HCT116 (cell line): Measurements from ENCODE around the gene OTOP2. TPM values are rescaled to one million over a fixed set of nuclear protein-coding genes. Genes with fewer than 3 reads are reported as not detected.
"Not testable (repeated sequence)": the region's sequence is repeated elsewhere in the genome, so short reads cannot be mapped to it uniquely, and the experiment has no call there.

Source experiments
- ATAC-seq: fragments of 200-7000 bp; cut with Tn5 transposase; 2 replicates; pipeline ENCODE4 v1.9.1; 2020; ENCODE audit warnings: mild to moderate bottlenecking, moderate library complexity
- BruUV-seq: library from RNA; stranded (reverse); fragments of 400-500 nt; replicated peaks from 2 replicates; lab custom pipeline; 2021; lab: Mats Ljungman, UMichigan
- CTCF ChIA-PET: fragments of 300-600 bp; sonication (Branson Sonifier 250); formaldehyde crosslinking; loops from one replicate; lab custom pipeline; 2021; ENCODE audit warnings: antibody characterized with exemption; lab: Charles Lee
- POLR2A ChIA-PET: fragments of 300-600, 350-600 bp; sonication (Branson Sonifier 250); formaldehyde crosslinking; loops from one replicate; lab custom pipeline; 2021; ENCODE audit warnings: antibody characterized with exemption; lab: Charles Lee
- RAD21 ChIA-PET, 2 experiments: fragments of 300-600 bp; sonication (Branson Sonifier 250); formaldehyde crosslinking; loops; one replicate each; lab custom pipeline; 2023; ENCODE audit warnings: low total read pairs in 2 of 2; ENCODE audit not compliant: uncharacterized antibody in 2 of 2, unreplicated experiment in 2 of 2, low non-redundant PET in 1 of 2; lab: Charles Lee
- DNase-seq: peaks from one replicate; pipeline ENCODE4 v3.0.0-alpha.2; 2010; ENCODE audit warnings: low read depth, low spot score
- H2AFZ ChIP-seq: fragments of 200-600 bp; shearing (Covaris generic), sonication (generic); 2 replicates; pipeline ENCODE4 v1.6.1; 2017; ENCODE audit warnings: low read depth, mixed run types, mixed read lengths, antibody characterized with exemption, low read length; ENCODE audit not compliant: poor library complexity, severe bottlenecking
- H3K27ac ChIP-seq: 2 replicates; pipeline ENCODE4 v1.5.1; 2012; ENCODE audit warnings: low read depth, low read length
- H3K27me3 ChIP-seq: fragments of 200-600 bp; sonication (generic); 2 replicates; pipeline ENCODE4 v1.6.1; 2016; ENCODE audit warnings: mixed run types, low read length, mixed read lengths; ENCODE audit not compliant: insufficient read depth
- H3K36me3 ChIP-seq, 2 experiments: fragments of 200-500 bp in 1 of 2; fragments of 200-600 bp in 1 of 2; sonication (Bioruptor generic) in 1 of 2; sonication (generic) in 1 of 2; 2 replicates each; pipeline versions ENCODE4 v1.5.1 to v1.6.1; 2014 to 2016; ENCODE audit warnings: low read length in 2 of 2, inconsistent platforms in 1 of 2, mixed read lengths in 1 of 2, mixed run types in 1 of 2; ENCODE audit not compliant: insufficient read depth in 2 of 2, control insufficient read depth in 1 of 2
- H3K4me1 ChIP-seq, 2 experiments: fragments of 200-600 bp in 1 of 2; sonication (generic) in 1 of 2; 2 replicates each; pipeline versions ENCODE4 v1.5.1 to v1.6.1; 2012 to 2017; ENCODE audit warnings: low read length in 2 of 2, inconsistent platforms in 1 of 2, mild to moderate bottlenecking in 1 of 2, mixed read lengths in 1 of 2, mixed run types in 1 of 2, moderate library complexity in 1 of 2; ENCODE audit not compliant: insufficient read depth in 2 of 2, control insufficient read depth in 1 of 2
- H3K4me2 ChIP-seq: fragments of 200-600 bp; sonication (generic); 2 replicates; pipeline ENCODE4 v1.6.1; 2017; ENCODE audit warnings: mixed run types, low read length, mixed read lengths
- H3K4me3 ChIP-seq, 2 experiments: fragments of 200-600 bp in 1 of 2; sonication (generic) in 1 of 2; replicated peaks in 1 of 2; 2 replicates each; pipeline ENCODE4 v1.5.1; 2011 to 2016; ENCODE audit warnings: low read length in 2 of 2, control low read depth in 1 of 2, low read depth in 1 of 2, mild to moderate bottlenecking in 1 of 2, mixed read lengths in 1 of 2, mixed run types in 1 of 2
- H3K79me2 ChIP-seq: fragments of 200-600 bp; sonication (generic); 2 replicates; pipeline ENCODE4 v1.6.1; 2017; ENCODE audit warnings: mild to moderate bottlenecking, mixed run types, low read length, moderate library complexity, mixed read lengths; ENCODE audit not compliant: insufficient read depth
- H3K9ac ChIP-seq: fragments of 200-600 bp; sonication (generic); 2 replicates; pipeline ENCODE4 v1.6.1; 2016; ENCODE audit warnings: low read length, mixed read lengths
- H3K9me2 ChIP-seq: fragments of 200-600 bp; sonication (generic), shearing (Covaris generic); 2 replicates; pipeline ENCODE4 v1.6.1; 2017; ENCODE audit warnings: mixed run types, mild to moderate bottlenecking, moderate library complexity; ENCODE audit not compliant: insufficient read depth
- H3K9me3 ChIP-seq, 2 experiments: fragments of 200-500 bp in 1 of 2; fragments of 200-600 bp in 1 of 2; sonication (Bioruptor generic) in 1 of 2; sonication (generic) in 1 of 2; 2 replicates each; pipeline ENCODE4 v1.6.1; 2014 to 2017; ENCODE audit warnings: low read length in 2 of 2, mixed read lengths in 2 of 2, inconsistent platforms in 1 of 2, low read depth in 1 of 2, mild to moderate bottlenecking in 1 of 2, mixed run types in 1 of 2, moderate library complexity in 1 of 2; ENCODE audit not compliant: control insufficient read depth in 1 of 2, insufficient read depth in 1 of 2
- H4K20me1 ChIP-seq: fragments of 200-600 bp; sonication (generic), shearing (Covaris generic); 2 replicates; pipeline ENCODE4 v1.6.1; 2017; ENCODE audit warnings: mixed run types, mild to moderate bottlenecking, moderate library complexity; ENCODE audit not compliant: insufficient read depth
- ZFX ChIP-seq: fragments of 450-650 bp; IDR thresholded peaks from 2 replicates; pipeline ENCODE4 v1.6.1; 2017
- intact Hi-C: fragments of 100-400 bp; cut with micrococcal nuclease; formaldehyde crosslinking; loops from 2 replicates; pipeline ENCODE4 v1.10.0; 2022
- total RNA-seq: library from RNA; stranded (reverse); gene quantifications from one replicate; pipeline ENCODE4 v1.2.1, GENCODE V29; 2021; ENCODE audit not compliant: unreplicated experiment

OTOP2 gene
- total RNA-seq, 1 experiment from 2014 or later, result not detected

- CTCF ChIA-PET, result interaction anchor here (1.1 to 1.9 kb wide), 3 partner anchors 10 to 24 kb away, joined by 3 to 8 read pairs (median 3); partner anchors contain the start of gene HID1
- Histone ChIP-seq H3K9ac (peak overlapping the region; percentile 78), H3K27ac (peak overlapping the region; percentile 76), H3K4me1 (peaks cover 14 to 30% of the 10 kb centered on the region in 2 experiments), H3K4me3 (peak overlapping the region; percentile 57 to 78), H3K4me2 (peak overlapping the region; percentile 93)
- H3K9me2 ChIP-seq, H2AFZ ChIP-seq, H3K9me3 ChIP-seq, H3K27me3 ChIP-seq, H4K20me1 ChIP-seq, H3K36me3 ChIP-seq, DNase-seq, H3K79me2 ChIP-seq, intact Hi-C loops: not testable (repeated sequence)
- POLR2A ChIA-PET, result interaction anchor here (0.6 to 2.5 kb wide), 6 partner anchors 10 to 1406 kb away, joined by 3 to 11 read pairs (median 4); partner anchors contain the start of genes HID1, MRPL58 and NUP85
- 0 out of 2 replicates have a peak, but pooled peaks have one; percentile 7 for TF ChIP-seq ZFX
- RAD21 ChIA-PET, result interaction anchor here in 1 of 2 experiments (0.7 kb wide), 1 partner anchor 618 kb away, joined by 4 read pairs; no protein-coding TSS in a partner anchor
- ATAC-seq, result peak; percentile 7
- TSS peak; percentile 82 for BruUV-seq
Observed at GRCh38 chr17:74982663-74983313, 58.7 kb downstream of the OTOP2 start.

Other genes starting within 250 kb of the OTOP2 start
- not detected for gene CD300LF, start 211.3 kb upstream of the OTOP2 start, total RNA-seq
- gene RAB37, start 187.0 kb upstream of the OTOP2 start, total RNA-seq, result 8.2 TPM
- gene NHERF1, start 175.6 kb upstream of the OTOP2 start, total RNA-seq, result 129 TPM
- gene NAT9, start 147.9 kb upstream of the OTOP2 start, total RNA-seq, result 88.7 TPM
- gene GRIN2C, start 64.4 kb upstream of the OTOP2 start, total RNA-seq, result 2.2 TPM
- 98.8 TPM for gene FDXR, start 51.3 kb upstream of the OTOP2 start, total RNA-seq
- gene FADS6, start 30.6 kb upstream of the OTOP2 start, total RNA-seq, result not detected
- gene USH1G, start 1.0 kb upstream of the OTOP2 start, total RNA-seq, result 3.1 TPM
- not detected for gene OTOP3, start 11.6 kb downstream of the OTOP2 start, total RNA-seq
- 43.8 TPM for gene HID1, start 48.5 kb downstream of the OTOP2 start, total RNA-seq
- gene CDR2L, start 63.4 kb downstream of the OTOP2 start, total RNA-seq, result 26.5 TPM
- 80.5 TPM for gene MRPL58, start 88.4 kb downstream of the OTOP2 start, total RNA-seq
- 407 TPM for gene ATP5PD, start 122.7 kb downstream of the OTOP2 start, total RNA-seq
- 23.3 TPM for gene KCTD2, start 123.0 kb downstream of the OTOP2 start, total RNA-seq
- gene SLC16A5, start 163.7 kb downstream of the OTOP2 start, total RNA-seq, result 79.3 TPM
- gene ARMC7, start 185.7 kb downstream of the OTOP2 start, total RNA-seq, result 43.2 TPM
- gene NT5C, start 207.5 kb downstream of the OTOP2 start, total RNA-seq, result 115 TPM
- 575 TPM for gene JPT1, start 230.2 kb downstream of the OTOP2 start, total RNA-seq